H1 (cell line): Measurements from ENCODE around the gene DENND1A. TPM values are rescaled to one million over a fixed set of nuclear protein-coding genes. Genes with fewer than 3 reads are reported as not detected.

Experiments
- CTCF ChIA-PET: fragments of 300-600 bp; sonication (Branson Sonifier 250); formaldehyde crosslinking; loops from one replicate; lab custom pipeline; 2021; ENCODE audit not compliant: partially characterized antibody; lab: Charles Lee
- POLR2A ChIA-PET: fragments of 300-600 bp; sonication (Branson Sonifier 250); formaldehyde crosslinking; loops from one replicate; lab custom pipeline; 2021; ENCODE audit warnings: inconsistent platforms; ENCODE audit not compliant: partially characterized antibody; lab: Charles Lee
- DNase-seq, 2 experiments: peaks; one replicate each; pipeline versions ENCODE4 v3.0.0 to v3.0.0-alpha.2; 2010 to 2022; ENCODE audit warnings: low spot score in 2 of 2, low read depth in 1 of 2, mixed read lengths in 1 of 2
- FAIRE-seq: peaks from 2 replicates; lab custom pipeline; 2011; peaks lifted over from hg19 to GRCh38; lab: Jason Lieb, UNC
- H2AFZ ChIP-seq: 2 replicates; pipeline ENCODE4 v1.8.1; 2012; ENCODE audit warnings: low read length, inconsistent platforms
- H2AK5ac ChIP-seq: 2 replicates; pipeline ENCODE4 v1.6.1; 2013; ENCODE audit warnings: low read depth, low read length
- H2BK120ac ChIP-seq: replicated peaks from 2 replicates; pipeline ENCODE3; 2013; ENCODE audit warnings: low read depth, low read length, inconsistent platforms
- H2BK12ac ChIP-seq: 2 replicates; pipeline ENCODE4 v1.6.1; 2013; ENCODE audit warnings: low read depth, low read length
- H2BK15ac ChIP-seq: 2 replicates; pipeline ENCODE4 v1.6.1; 2013; ENCODE audit warnings: low read length
- H2BK20ac ChIP-seq: 2 replicates; pipeline ENCODE4 v1.6.1; 2013; ENCODE audit warnings: low read length
- H2BK5ac ChIP-seq: 2 replicates; pipeline ENCODE4 v1.6.1; 2013; ENCODE audit warnings: low read depth, low read length
- H3K14ac ChIP-seq: 2 replicates; pipeline ENCODE4 v1.6.1; 2013; ENCODE audit warnings: inconsistent platforms; ENCODE audit not compliant: insufficient read length
- H3K18ac ChIP-seq: 2 replicates; pipeline ENCODE4 v1.6.1; 2013; ENCODE audit warnings: low read length; ENCODE audit errors: extremely low read depth
- H3K23ac ChIP-seq: 2 replicates; pipeline ENCODE4 v1.6.1; 2013; ENCODE audit warnings: inconsistent platforms; ENCODE audit not compliant: insufficient read length
- H3K23me2 ChIP-seq: 2 replicates; pipeline ENCODE4 v1.6.1; 2013; ENCODE audit warnings: low read depth, low read length
- H3K27ac ChIP-seq: 2 replicates; pipeline ENCODE4 v1.6.1; 2011; ENCODE audit warnings: low read depth, low read length, inconsistent platforms
- H3K27me3 ChIP-seq, 4 experiments: replicated peaks in 1 of 4; 1 replicate in 1 of 4; 2 replicates in 3 of 4; pipeline versions ENCODE4 v1.6.1 to v1.8.1; 2011 to 2013; ENCODE audit warnings: low read length in 3 of 4, mild to moderate bottlenecking in 3 of 4, inconsistent platforms in 2 of 4, mixed read lengths in 2 of 4, moderate library complexity in 1 of 4; ENCODE audit not compliant: control insufficient read depth in 3 of 4, insufficient read depth in 3 of 4; ENCODE audit errors: extremely low read depth in 1 of 4
- H3K36me3 ChIP-seq, 4 experiments: 2 replicates each; pipeline versions ENCODE4 v1.6.1 to v1.8.1; 2011 to 2013; ENCODE audit warnings: mild to moderate bottlenecking in 4 of 4, low read length in 3 of 4, moderate library complexity in 2 of 4, control low read depth in 1 of 4, inconsistent platforms in 1 of 4; ENCODE audit not compliant: insufficient read depth in 4 of 4, control insufficient read depth in 2 of 4
- H3K4ac ChIP-seq: replicated peaks from 2 replicates; pipeline ENCODE3; 2013; ENCODE audit warnings: low read length, low read depth, mixed read lengths, inconsistent platforms; ENCODE audit not compliant: insufficient read length
- H3K4me1 ChIP-seq, 4 experiments: replicated peaks in 1 of 4; 1 replicate in 1 of 4; 2 replicates in 3 of 4; pipeline versions ENCODE4 v1.6.1 to v1.8.1; 2011 to 2013; ENCODE audit warnings: low read length in 3 of 4, inconsistent platforms in 2 of 4, mixed read lengths in 1 of 4; ENCODE audit not compliant: insufficient read depth in 4 of 4, control insufficient read depth in 3 of 4
- H3K4me2 ChIP-seq, 2 experiments: 2 replicates each; pipeline versions ENCODE4 v1.6.1 to v1.8.1; 2011 to 2013; ENCODE audit warnings: low read depth in 2 of 2, low read length in 2 of 2, control low read depth in 1 of 2, inconsistent platforms in 1 of 2, mild to moderate bottlenecking in 1 of 2; ENCODE audit not compliant: insufficient read depth in 1 of 2
- H3K4me3 ChIP-seq, 4 experiments: fragments of 200-600, 300-600 bp in 1 of 4; sonication (generic), shearing (Covaris generic), sonication (Bioruptor Twin) in 1 of 4; 2 replicates each; pipeline versions ENCODE4 v1.5.1 to v1.8.1; 2011 to 2016; ENCODE audit warnings: low read length in 4 of 4, low read depth in 3 of 4, control low read depth in 2 of 4, inconsistent platforms in 2 of 4, mild to moderate bottlenecking in 2 of 4, mixed read lengths in 1 of 4, moderate library complexity in 1 of 4; ENCODE audit not compliant: insufficient read depth in 2 of 4; ENCODE audit errors: extremely low read depth in 1 of 4
- H3K56ac ChIP-seq: replicated peaks from 2 replicates; pipeline ENCODE3; 2013; ENCODE audit warnings: low read depth, mild to moderate bottlenecking, mixed read lengths, low read length, inconsistent platforms; ENCODE audit not compliant: insufficient read length
- H3K79me1 ChIP-seq: 2 replicates; pipeline ENCODE4 v1.6.1; 2013; ENCODE audit warnings: low read depth, low read length, control low read depth
- H3K79me2 ChIP-seq, 2 experiments: 2 replicates each; pipeline versions ENCODE4 v1.6.1 to v1.8.1; 2012 to 2013; ENCODE audit warnings: low read length in 2 of 2, mild to moderate bottlenecking in 2 of 2, inconsistent platforms in 1 of 2; ENCODE audit not compliant: insufficient read depth in 2 of 2, control insufficient read depth in 1 of 2
- H3K9ac ChIP-seq, 4 experiments: replicated peaks in 1 of 4; 1 replicate in 1 of 4; 2 replicates in 3 of 4; pipeline versions ENCODE4 v1.6.1 to v1.8.1; 2011 to 2013; ENCODE audit warnings: low read depth in 3 of 4, low read length in 3 of 4, control low read depth in 2 of 4, mild to moderate bottlenecking in 2 of 4, moderate library complexity in 2 of 4, inconsistent platforms in 1 of 4; ENCODE audit errors: extremely low read depth in 1 of 4
- H3K9me3 ChIP-seq, 2 experiments: 2 replicates each; pipeline versions ENCODE4 v1.6.1 to v1.8.1; 2012 to 2013; ENCODE audit warnings: mild to moderate bottlenecking in 2 of 2, moderate library complexity in 2 of 2, control low read depth in 1 of 2, inconsistent platforms in 1 of 2, low read depth in 1 of 2, low read length in 1 of 2, mixed read lengths in 1 of 2; ENCODE audit not compliant: insufficient read depth in 2 of 2
- H4K20me1 ChIP-seq, 2 experiments: replicated peaks in 1 of 2; 2 replicates each; pipeline versions ENCODE3 to v1.8.1; 2011 to 2013; ENCODE audit warnings: inconsistent platforms in 2 of 2, low read length in 2 of 2, mild to moderate bottlenecking in 1 of 2; ENCODE audit not compliant: insufficient read depth in 2 of 2, control insufficient read depth in 1 of 2
- H4K5ac ChIP-seq: 2 replicates; pipeline ENCODE4 v1.6.1; 2013; ENCODE audit warnings: low read length, low read depth, mixed read lengths, inconsistent platforms; ENCODE audit not compliant: insufficient read length
- H4K8ac ChIP-seq: 2 replicates; pipeline ENCODE4 v1.8.0; 2013; ENCODE audit warnings: mild to moderate bottlenecking, moderate library complexity, low read length, inconsistent platforms; ENCODE audit not compliant: insufficient read depth; ENCODE audit errors: extremely low read depth
- H4K91ac ChIP-seq: replicated peaks from 2 replicates; pipeline ENCODE3; 2013; ENCODE audit warnings: low read length, mixed read lengths, inconsistent platforms; ENCODE audit not compliant: insufficient read length
- CEBPB ChIP-seq: IDR thresholded peaks from 2 replicates; pipeline ENCODE4 v1.6.1; 2012; ENCODE audit warnings: low read depth, low read length
- SP4 ChIP-seq: IDR thresholded peaks from 2 replicates; pipeline ENCODE4 v1.6.1; 2012; ENCODE audit warnings: low read length, inconsistent platforms
- WGBS, 2 experiments: shearing (Covaris generic) in 1 of 2; methylation state at CpG; one replicate each; pipeline versions ENCODE4 v1.1.6 to v1.1.7; 2013 to 2015; ENCODE audit warnings: low lambda C conversion rate in 2 of 2, mixed read lengths in 2 of 2, inconsistent platforms in 1 of 2, low coverage in 1 of 2, missing lambda C conversion rate in 1 of 2; ENCODE audit not compliant: insufficient replicate concordance in 2 of 2, insufficient coverage in 1 of 2, insufficient read length in 1 of 2; ENCODE audit errors: extremely low coverage in 1 of 2, missing lambda C conversion rate in 1 of 2; 5-methylcytosine and 5-hydroxymethylcytosine counted together
- polyA plus RNA-seq, 7 experiments: library from polyadenylated mRNA; depleted of rRNA in 3 of 7; stranded (reverse) in 5 of 7; unstranded in 2 of 7; fragments of >200 nt in 5 of 7; fragments of 200-250 nt in 2 of 7; gene quantifications; 1 replicate in 5 of 7; 2 replicates in 1 of 7; 4 replicates in 1 of 7; pipeline versions ENCODE4 v1.2.1 to v1.2.3, GENCODE V29; 2011 to 2013; ENCODE audit warnings: missing spikeins in 2 of 7, mixed read lengths in 2 of 7
- total RNA-seq: library from RNA; stranded (reverse); fragmentation: NEBNext Ultra II Directional; extraction: Animal tissue kit (Norgen Biotek cat#: 25700); gene quantifications from 2 replicates; pipeline ENCODE4 v1.2.1, GENCODE V29; 2021
- TF ChIP-seq, protein P1 (sequence below), 3 experiments: IDR thresholded peaks; 1 replicate in 2 of 3; 2 replicates in 1 of 3; pipeline versions ENCODE4 v1.5.1 to v1.6.1; 2011; ENCODE audit warnings: low read length in 3 of 3, mild to moderate bottlenecking in 3 of 3, inconsistent platforms in 2 of 3, low read depth in 1 of 3, moderate library complexity in 1 of 3; ENCODE audit not compliant: insufficient read depth in 1 of 3; ENCODE audit errors: control extremely low read depth in 1 of 3

The DENND1A gene
- total and polyA plus RNA-seq, 2 of the 8 experiments (the other 6 are each of a cell fraction or from before 2014, with no cell fraction given), result 24.1 to 26.4 TPM

DNA sequence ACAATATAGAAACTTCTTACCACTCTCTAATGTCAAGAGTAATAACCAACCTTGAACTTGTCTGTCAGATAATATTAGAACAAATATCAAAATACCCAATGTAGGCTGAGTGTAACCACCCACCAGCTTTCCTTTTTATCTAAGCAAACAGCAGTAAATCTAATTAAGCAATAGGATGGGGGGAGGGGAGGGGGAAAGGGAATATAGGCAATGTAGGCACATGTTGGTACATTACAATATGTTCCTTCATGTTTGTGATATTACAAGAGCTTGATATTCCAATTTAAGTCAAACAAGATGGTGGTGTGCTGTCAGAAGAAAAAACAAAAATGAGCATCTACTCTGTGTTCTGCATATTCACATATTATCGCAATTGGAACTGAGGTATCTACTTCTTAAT, 158.2 kb downstream of the DENND1A start:
- H3K27me3 ChIP-seq, result no peaks in the 10 kb centered on the region
- H3K4me2 ChIP-seq, result no peak overlapping the region
- no peaks in the 10 kb centered on the region for H3K23me2 ChIP-seq
- no peak overlapping the region for H3K4me3 ChIP-seq
- no peak overlapping the region for H3K18ac ChIP-seq
- no peaks in the 10 kb centered on the region for H3K36me3 ChIP-seq
- H4K20me1 ChIP-seq, result no peaks in the 10 kb centered on the region
- H3K14ac ChIP-seq, result no peak overlapping the region
- no peak overlapping the region for H3K9ac ChIP-seq
- H4K8ac ChIP-seq, result no peak overlapping the region
- peaks cover 0 to 10% of the 10 kb centered on the region in 2 experiments; a peak in 1 of 4 replicates for H3K79me2 ChIP-seq
- peaks cover 0 to 4% (median 1%) of the 10 kb centered on the region in 4 experiments; a peak in 1 of 7 replicates for H3K4me1 ChIP-seq
- H3K9me3 ChIP-seq, result no peaks in the 10 kb centered on the region
- no peak for FAIRE-seq
- 94% methylated on average over 1 of the region's 1 CpG; no CpG with 5 or more reads in 1 of the 2 experiments for WGBS, 2 experiments
- H2BK120ac ChIP-seq, result no peak overlapping the region
- H3K4ac ChIP-seq, result no peak overlapping the region
- ChIA-PET CTCF (interaction anchor here (0.6 to 1.2 kb wide), 3 partner anchors 10 to 274 kb away, joined by 3 read pairs; no protein-coding TSS in a partner anchor), POLR2A (no interaction called here)
- DNase-seq, result no peak
- H4K5ac ChIP-seq, result no peak overlapping the region
- H3K27ac ChIP-seq, result no peak overlapping the region
- no peak overlapping the region for H2BK20ac ChIP-seq
- no peak overlapping the region for H2AK5ac ChIP-seq
- no peak overlapping the region for H3K56ac ChIP-seq
- H2BK15ac ChIP-seq, result no peak overlapping the region
- no peak overlapping the region for H2BK5ac ChIP-seq
- no peak overlapping the region for H3K23ac ChIP-seq
- no peak overlapping the region for H2AFZ ChIP-seq
- H3K79me1 ChIP-seq, result no peaks in the 10 kb centered on the region
- H4K91ac ChIP-seq, result no peak overlapping the region
- TF ChIP-seq SP4 (no peak), CEBPB (peak; percentile 47; the same call in 1 of the 2 replicates)
- TF ChIP-seq, protein P1, sequence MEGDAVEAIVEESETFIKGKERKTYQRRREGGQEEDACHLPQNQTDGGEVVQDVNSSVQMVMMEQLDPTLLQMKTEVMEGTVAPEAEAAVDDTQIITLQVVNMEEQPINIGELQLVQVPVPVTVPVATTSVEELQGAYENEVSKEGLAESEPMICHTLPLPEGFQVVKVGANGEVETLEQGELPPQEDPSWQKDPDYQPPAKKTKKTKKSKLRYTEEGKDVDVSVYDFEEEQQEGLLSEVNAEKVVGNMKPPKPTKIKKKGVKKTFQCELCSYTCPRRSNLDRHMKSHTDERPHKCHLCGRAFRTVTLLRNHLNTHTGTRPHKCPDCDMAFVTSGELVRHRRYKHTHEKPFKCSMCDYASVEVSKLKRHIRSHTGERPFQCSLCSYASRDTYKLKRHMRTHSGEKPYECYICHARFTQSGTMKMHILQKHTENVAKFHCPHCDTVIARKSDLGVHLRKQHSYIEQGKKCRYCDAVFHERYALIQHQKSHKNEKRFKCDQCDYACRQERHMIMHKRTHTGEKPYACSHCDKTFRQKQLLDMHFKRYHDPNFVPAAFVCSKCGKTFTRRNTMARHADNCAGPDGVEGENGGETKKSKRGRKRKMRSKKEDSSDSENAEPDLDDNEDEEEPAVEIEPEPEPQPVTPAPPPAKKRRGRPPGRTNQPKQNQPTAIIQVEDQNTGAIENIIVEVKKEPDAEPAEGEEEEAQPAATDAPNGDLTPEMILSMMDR (IDR thresholded peaks at IDR 0.05; ENCODE audit: control extremely low read depth in 1 of 3, insufficient read depth in 1 of 3, low read depth in 1 of 3, low read length in 3 of 3), result no peak
- no peak overlapping the region for H2BK12ac ChIP-seq
